Right renal cortex interstitium (tissue), 3 donors: ENCODE results near the gene RASA4. TPM values are rescaled to one million over a fixed set of nuclear protein-coding genes. Genes with fewer than 3 reads are reported as not detected.
"Not testable (repeated sequence)": the region's sequence is repeated elsewhere in the genome, so short reads cannot be mapped to it uniquely, and the experiment has no call there.

Source experiments
- DNase-seq, 3 donors: peaks; one replicate each; pipeline ENCODE4 v3.0.0-alpha.2; 2013; ENCODE audit warnings: low read depth in 3 of 3, low spot score in 2 of 3
- polyA plus RNA-seq, 3 donors: library from polyadenylated mRNA; unstranded; fragments of 120-200 nt; gene quantifications; one replicate each; pipeline ENCODE4 v1.2.1, GENCODE V29; 2013; ENCODE audit not compliant: insufficient read length in 3 of 3

Gene RASA4
- polyA plus RNA-seq, 3 donors, result 23.2 to 29.2 (median 25.9) TPM

DNA sequence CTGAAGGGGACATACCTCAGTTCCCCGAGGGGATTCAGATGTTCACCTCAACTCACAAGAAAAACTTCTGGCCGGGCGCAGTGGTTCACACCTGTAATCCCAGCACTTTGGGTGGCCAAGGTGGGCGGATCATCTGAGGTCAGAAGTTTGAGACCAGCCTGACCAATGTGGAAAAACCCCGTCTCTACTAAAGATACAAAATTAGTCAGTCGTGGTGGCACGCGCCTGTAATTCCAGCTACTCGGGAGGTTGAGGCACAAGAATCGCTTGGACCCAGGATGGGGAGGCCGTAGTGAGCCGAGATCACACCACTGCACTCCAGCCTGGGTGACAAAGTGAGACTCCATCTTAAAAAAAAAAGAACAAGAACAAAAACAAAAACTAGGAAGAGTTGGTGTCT lies 71.3 kb downstream of the RASA4 start:
- not testable (repeated sequence) for DNase-seq

- not testable (repeated sequence) for DNase-seq
Measured at GRCh38 chr7:102544372-102544771, 72.2 kb downstream of the RASA4 start.

DNA sequence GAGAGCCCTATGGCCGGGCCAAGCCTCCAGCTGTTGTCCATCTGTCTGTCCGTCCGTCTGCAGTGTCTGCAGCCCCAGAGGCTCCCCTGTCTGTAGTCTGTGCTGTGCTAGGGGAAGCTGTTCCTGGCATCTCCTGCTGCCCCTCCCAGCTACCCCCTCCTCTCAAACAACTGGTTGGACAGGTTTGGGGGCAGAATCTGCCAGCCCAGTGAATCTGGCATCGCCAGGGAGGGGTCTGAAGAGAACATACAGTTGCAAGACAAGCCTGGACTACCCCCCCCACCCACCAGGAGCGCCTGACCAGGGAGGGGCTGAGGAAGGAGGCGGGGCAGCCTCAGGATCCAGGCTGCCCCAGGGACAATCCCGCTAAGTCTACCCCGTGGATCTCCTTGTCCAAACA lies 73.0 kb downstream of the RASA4 start, which contains the start of gene UPK3BL2:
Gene UPK3BL2 (minus strand): TSS at position 101 of the 400 bp plus-strand sequence. CDS start 60 bp downstream, at position 41.
- DNase-seq, result not testable (repeated sequence)

- DNase-seq, result not testable (repeated sequence)
Measured at GRCh38 chr7:102542771-102543170, 73.8 kb downstream of the RASA4 start.

- not testable (repeated sequence) for DNase-seq
Measured at GRCh38 chr7:102542083-102542482, 74.5 kb downstream of the RASA4 start.

DNA sequence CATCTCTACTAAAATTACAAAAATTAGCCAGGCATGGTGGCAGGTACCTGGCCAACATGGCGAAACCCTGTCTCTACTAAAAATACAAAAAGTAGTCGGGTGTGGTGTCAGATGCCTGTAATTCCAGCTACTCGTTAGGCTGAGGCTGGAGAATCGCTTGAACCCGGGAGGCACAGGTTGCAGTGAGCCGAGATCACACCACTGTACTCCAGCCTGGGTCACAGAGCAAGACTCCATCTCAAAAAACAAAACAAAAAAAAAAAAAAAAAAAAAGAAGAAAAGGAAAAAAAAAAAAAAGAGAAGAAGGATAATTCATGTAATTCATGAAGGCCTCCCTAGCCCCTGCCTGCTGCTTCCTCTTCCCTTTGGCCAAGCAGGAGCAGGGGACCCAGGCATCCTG lies 76.0 kb downstream of the RASA4 start:
- DNase-seq, result not testable (repeated sequence)

GRCh38 chr7:102535062-102535615 lies 81.4 kb downstream of the RASA4 start:
- not testable (repeated sequence) for DNase-seq

- DNase-seq, result not testable (repeated sequence)
Measured at GRCh38 chr7:102532127-102532526, 84.4 kb downstream of the RASA4 start.

DNA sequence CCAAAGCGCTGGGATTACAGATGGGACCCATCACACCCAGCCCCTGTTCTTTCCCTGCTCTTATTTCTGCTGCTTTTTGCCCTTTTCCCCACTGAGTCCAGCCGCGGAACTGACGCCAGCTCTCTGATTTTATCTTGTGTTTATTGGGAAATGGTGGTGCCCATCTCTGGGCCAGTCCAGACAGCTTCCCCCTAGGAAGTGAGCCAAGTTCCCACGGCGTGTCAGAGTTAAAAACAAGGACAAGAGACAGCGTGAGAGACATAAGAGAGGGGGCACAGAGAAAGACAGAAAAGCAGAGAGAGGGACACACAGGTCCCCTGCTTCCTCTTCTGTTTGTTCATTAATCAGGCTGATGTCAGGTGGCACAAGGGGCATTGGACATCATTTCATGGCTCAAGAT lies 85.0 kb downstream of the RASA4 start:
- not testable (repeated sequence) for DNase-seq

DNA sequence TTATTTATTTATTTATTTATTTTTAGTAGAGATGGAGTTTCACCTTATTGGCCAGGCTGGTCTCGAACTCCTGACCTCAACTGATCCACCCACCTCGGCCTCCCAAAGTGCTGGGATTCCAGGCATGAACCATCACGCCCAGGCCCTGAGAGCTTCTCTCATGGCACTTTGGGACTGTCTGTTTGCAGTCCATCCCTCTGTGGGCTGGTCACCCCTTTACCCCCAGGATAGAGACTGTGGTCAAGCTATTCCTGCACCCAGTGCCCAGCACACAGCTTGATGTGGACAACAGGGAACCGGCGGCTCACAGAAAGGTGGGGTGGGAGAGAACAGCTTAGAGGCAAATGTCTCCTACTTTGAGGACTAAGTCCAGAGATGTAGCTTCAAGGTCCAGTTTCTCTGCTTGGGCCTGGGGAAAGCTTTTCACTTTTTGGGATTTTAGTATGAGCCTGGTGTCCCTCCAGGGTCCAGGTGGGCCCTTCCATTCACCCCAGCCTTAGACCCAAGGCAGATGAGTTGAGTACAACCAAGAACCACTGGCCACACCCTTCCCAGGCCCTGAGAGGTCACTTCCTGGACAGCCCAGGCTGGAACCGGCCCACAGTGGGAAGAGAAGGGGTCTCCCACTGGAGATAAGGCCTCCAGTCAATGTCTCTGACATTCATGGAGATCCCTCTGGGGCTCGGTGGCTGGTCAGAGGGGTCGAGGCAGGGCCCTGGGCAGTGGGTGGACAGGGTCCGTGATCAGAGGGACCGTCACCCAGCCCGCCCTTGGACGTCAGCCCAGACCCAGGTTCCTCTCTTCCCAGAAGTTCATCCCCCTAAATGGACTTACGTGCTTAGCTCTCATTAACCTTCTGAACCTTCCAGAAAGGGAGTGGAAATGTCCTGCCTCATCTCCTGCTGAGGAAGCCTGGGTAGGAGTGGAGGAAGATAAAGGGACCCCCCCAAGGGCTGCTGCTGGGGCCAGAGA lies 88.4 kb downstream of the RASA4 start:
- not testable (repeated sequence) for DNase-seq

GRCh38 chr7:102527182-102527581 lies 89.4 kb downstream of the RASA4 start:
- not testable (repeated sequence) for DNase-seq

DNA sequence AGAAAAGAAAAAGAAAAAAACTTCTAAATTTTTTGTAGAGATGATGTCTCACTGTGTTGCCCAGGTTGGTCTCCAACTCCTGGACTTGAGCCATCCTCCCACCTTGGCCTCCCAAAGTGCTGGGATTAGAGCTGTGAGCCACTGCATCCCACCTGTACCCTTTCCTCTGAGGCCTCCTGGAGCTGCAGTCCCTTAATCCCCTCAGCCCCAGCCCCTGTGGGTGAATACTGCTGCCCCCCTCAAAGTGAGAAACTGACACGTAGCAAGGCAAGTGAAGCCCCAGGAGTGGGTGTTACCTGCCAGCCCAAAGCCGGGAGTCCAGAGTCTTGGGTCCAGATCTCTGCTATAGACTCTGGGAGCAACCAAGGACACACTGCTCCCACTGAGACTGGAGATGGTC lies 91.8 kb downstream of the RASA4 start:
- not testable (repeated sequence) for DNase-seq

Other genes with a start within 250 kb of the RASA4 start
- gene PRKRIP1, start 220.4 kb downstream of the RASA4 start, polyA plus RNA-seq, result 10 to 100 TPM; 27.8 to 33.7 (median 28.7) TPM
- gene ORAI2, start 183.2 kb downstream of the RASA4 start, polyA plus RNA-seq, result 10 to 100 TPM; 14.9 to 19.4 (median 17.8) TPM
- gene ALKBH4, start 151.9 kb downstream of the RASA4 start, polyA plus RNA-seq, result 10 to 100 TPM in 1 of 3 donors, 1 to 10 TPM in 2; 9.7 to 12.3 (median 9.7) TPM
- 10 to 100 TPM; 15.5 to 17.5 (median 16.7) TPM for gene LRWD1, start 151.8 kb downstream of the RASA4 start, polyA plus RNA-seq
- 10 to 100 TPM; 25.4 to 28.1 (median 25.6) TPM for gene POLR2J, start 137.8 kb downstream of the RASA4 start, polyA plus RNA-seq
- gene RASA4B, start 99.0 kb downstream of the RASA4 start, polyA plus RNA-seq, result 10 to 100 TPM in 1 of 3 donors, 1 to 10 TPM in 2; 5.4 to 11.7 (median 6.6) TPM
- gene UPK3BL2, start 73.1 kb downstream of the RASA4 start, polyA plus RNA-seq, result 1 to 10 TPM; 4.4 to 5.0 (median 4.4) TPM
- 1 to 10 TPM in 2 of 3 donors, under 1 TPM in 1; 0.58 to 1.9 (median 1.1) TPM for gene SPDYE2, start 65.5 kb downstream of the RASA4 start, polyA plus RNA-seq
- 10 to 100 TPM; 63.2 to 98.1 (median 98.0) TPM for gene POLR2J3, start 44.2 kb downstream of the RASA4 start, polyA plus RNA-seq
- gene UPK3BL1, start 26.0 kb upstream of the RASA4 start, polyA plus RNA-seq, result 10 to 100 TPM in 1 of 3 donors, 1 to 10 TPM in 2; 5.8 to 11.4 (median 9.9) TPM
- gene SPDYE2B, start 33.6 kb upstream of the RASA4 start, polyA plus RNA-seq, result 1 to 10 TPM in 1 of 3 donors, under 1 TPM in 2; 0.58 to 1.4 (median 0.76) TPM
- 1 to 10 TPM in 2 of 3 donors, under 1 TPM in 1; 0.97 to 2.7 (median 1.1) TPM for gene POLR2J2, start 54.9 kb upstream of the RASA4 start, polyA plus RNA-seq
- 10 to 100 TPM in 2 of 3 donors, 1 to 10 TPM in 1; 9.9 to 12.2 (median 12.1) TPM for gene FAM185A, start 132.2 kb upstream of the RASA4 start, polyA plus RNA-seq